NCI-H510A treated with DMSO at 0.1 percent for 48 hours (cell line): ENCODE results near the gene LMAN2.
"Not testable (repeated sequence)": the region's sequence is repeated elsewhere in the genome, so short reads cannot be mapped to it uniquely, and the experiment has no call there.

Source experiments
- DNase-seq: peaks from one replicate; lab custom pipeline; 2025; lab: John Stamatoyannopoulos, UW

The LMAN2 gene

GRCh38 chr5:177364159-177364962 lies 12.9 kb upstream of the LMAN2 start:
- no peak for DNase-seq

- no peak for DNase-seq
Measured at GRCh38 chr5:177363565-177363964, 12.1 kb upstream of the LMAN2 start.

- DNase-seq = peak; percentile 49
Measured at GRCh38 chr5:177362610-177363507, 11.4 kb upstream of the LMAN2 start.

GRCh38 chr5:177362292-177362609 lies 10.8 kb upstream of the LMAN2 start:
- DNase-seq = no peak

GRCh38 chr5:177361418-177362291 lies 10.2 kb upstream of the LMAN2 start:
- no peak for DNase-seq

GRCh38 chr5:177360740-177361139 lies 9.3 kb upstream of the LMAN2 start:
- not testable (repeated sequence) for DNase-seq

GRCh38 chr5:177359860-177360259 lies 8.4 kb upstream of the LMAN2 start:
- DNase-seq = no peak

- no peak for DNase-seq
Measured at GRCh38 chr5:177359451-177359851, 8.0 kb upstream of the LMAN2 start.

GRCh38 chr5:177358370-177358819 lies 6.9 kb upstream of the LMAN2 start:
- no peak for DNase-seq

GRCh38 chr5:177357459-177358351 lies 6.2 kb upstream of the LMAN2 start, which contains the start of gene RGS14:
RGS14 (plus strand) TSS chr5:177357924; CDS start chr5:177358025, 101 bp downstream.
- peak; percentile 40 for DNase-seq

- no peak for DNase-seq
Measured at GRCh38 chr5:177357146-177357458, 5.6 kb upstream of the LMAN2 start.

- DNase-seq = no peak
Measured at GRCh38 chr5:177356746-177357145, 5.3 kb upstream of the LMAN2 start.

- DNase-seq = no peak
Measured at GRCh38 chr5:177355868-177356168, 4.3 kb upstream of the LMAN2 start.

GRCh38 chr5:177355162-177355867 lies 3.8 kb upstream of the LMAN2 start:
- DNase-seq = no peak

- DNase-seq = no peak
Measured at GRCh38 chr5:177354711-177355110, 3.2 kb upstream of the LMAN2 start.

- DNase-seq = no peak
Measured at GRCh38 chr5:177354256-177354655, 2.8 kb upstream of the LMAN2 start.

- no peak for DNase-seq
Measured at GRCh38 chr5:177353093-177353492, 1.6 kb upstream of the LMAN2 start.

GRCh38 chr5:177350776-177351391 lies 584 bp downstream of the LMAN2 start:
- no peak for DNase-seq

- no peak for DNase-seq
Measured at GRCh38 chr5:177349762-177350161, 1.7 kb downstream of the LMAN2 start.

GRCh38 chr5:177349362-177349647 lies 2.2 kb downstream of the LMAN2 start:
- no peak for DNase-seq

- DNase-seq = no peak
Measured at GRCh38 chr5:177347699-177348098, 3.8 kb downstream of the LMAN2 start.
